ENCODE data around the gene MED9. TPM values are rescaled to one million over a fixed set of nuclear protein-coding genes. Genes with fewer than 3 reads are reported as not detected.
A peak's percentile ranks its signal among the peaks of the same experiment; 100 is the strongest.

Gene MED9
- total and polyA plus RNA-seq, 9 donors, result 11.5 to 15.7 (median 13.8) TPM

GRCh38 chr17:17510456-17511292 is 33.9 kb downstream of the MED9 start:
- H3K36me3 ChIP-seq, result no peaks in the 10 kb centered on the region
- H3K27me3 ChIP-seq, result no peaks in the 10 kb centered on the region
- WGBS, 3 donors, result 89 to 92% (median 91%) methylated on average over 20 of the region's 20 CpGs
- TF ChIP-seq EP300 (IDR thresholded peaks at IDR 0.05), result no peak
- no peak for TF ChIP-seq CTCF (IDR thresholded peaks at IDR 0.05)
- no peak for TF ChIP-seq POLR2A (IDR thresholded peaks at IDR 0.05)
- H3K4me3 ChIP-seq, result no peak overlapping the region
- no peak overlapping the region for H3K27ac ChIP-seq
- no peaks in the 10 kb centered on the region for H3K9me3 ChIP-seq
- intact Hi-C loops (cut with DNase I), result no loop called here
- DNase-seq, result peak in 1 of 5 donors; percentile 27
- no peaks in the 10 kb centered on the region for H3K4me1 ChIP-seq (ENCODE audit: insufficient read depth)

DNA sequence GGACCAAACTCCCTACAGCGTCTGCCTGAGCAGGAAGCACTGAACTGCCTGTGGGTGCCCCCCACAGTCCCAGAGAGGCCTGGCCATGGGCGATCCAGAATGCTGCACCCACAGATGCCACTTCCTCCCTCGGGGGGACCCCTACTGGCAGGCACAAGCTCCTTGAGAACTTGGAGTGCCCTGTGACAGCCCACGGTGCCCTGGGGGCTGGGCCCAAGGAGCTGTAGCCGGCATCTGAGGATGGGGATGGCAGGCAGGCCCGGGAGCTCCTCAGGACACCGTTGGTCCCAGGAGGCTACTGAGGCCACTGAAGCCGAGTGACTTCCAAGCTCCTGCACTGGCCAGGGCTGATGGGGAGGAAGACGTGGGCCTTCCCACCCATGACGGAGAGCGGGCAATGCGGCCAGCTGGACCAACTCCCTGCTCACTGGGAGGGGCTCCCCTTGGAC is 34.5 kb downstream of the MED9 start:
- WGBS, 3 donors, result 81 to 88% (median 83%) methylated on average over 11 to 12 of the region's 12 CpGs
- no peaks in the 10 kb centered on the region for H3K4me1 ChIP-seq (ENCODE audit: insufficient read depth)
- no peaks in the 10 kb centered on the region for H3K36me3 ChIP-seq
- TF ChIP-seq POLR2A (IDR thresholded peaks at IDR 0.05), result no peak
- H3K27me3 ChIP-seq, result no peaks in the 10 kb centered on the region
- no peaks in the 10 kb centered on the region for H3K9me3 ChIP-seq
- H3K4me3 ChIP-seq, result no peak overlapping the region
- DNase-seq, result peak in 1 of 5 donors; percentile 35
- intact Hi-C loops (cut with DNase I), result no loop called here
- no peak overlapping the region for H3K27ac ChIP-seq

GRCh38 chr17:17511881-17512858 is 35.4 kb downstream of the MED9 start:
- intact Hi-C loops (cut with DNase I), result no loop called here
- no peaks in the 10 kb centered on the region for H3K9me3 ChIP-seq
- WGBS, 3 donors, result 67 to 76% (median 72%) methylated on average over 24 to 29 of the region's 29 CpGs
- H3K36me3 ChIP-seq, result no peaks in the 10 kb centered on the region
- no peak for TF ChIP-seq EP300 (IDR thresholded peaks at IDR 0.05)
- TF ChIP-seq CTCF (IDR thresholded peaks at IDR 0.05), result no peak
- TF ChIP-seq POLR2A (IDR thresholded peaks at IDR 0.05), result no peak
- no peaks in the 10 kb centered on the region for H3K27me3 ChIP-seq
- no peaks in the 10 kb centered on the region for H3K4me1 ChIP-seq (ENCODE audit: insufficient read depth)
- DNase-seq, result peak in 3 of 5 donors; percentile 7 to 67 (median 37)
- H3K27ac ChIP-seq, result no peak overlapping the region
- H3K4me3 ChIP-seq, result no peak overlapping the region

DNA sequence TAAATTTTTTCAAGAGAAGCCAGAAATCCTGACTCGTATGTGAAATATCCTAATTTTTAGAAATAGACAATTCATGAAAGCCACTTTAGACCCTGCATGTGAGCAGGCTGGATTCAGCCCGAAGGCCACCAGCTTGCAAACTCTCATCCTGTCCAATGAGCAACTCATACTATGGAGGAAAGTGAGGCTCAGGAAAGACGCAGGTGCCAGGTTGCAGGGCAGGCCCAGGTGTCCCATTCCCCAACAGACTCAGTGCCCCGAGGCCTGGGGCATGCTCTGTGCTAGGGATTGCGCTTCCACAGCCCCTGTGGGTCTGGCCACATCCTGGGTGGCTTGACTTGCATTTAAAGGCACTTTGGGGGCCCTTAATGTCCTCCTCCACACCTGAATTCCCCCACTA is 36.1 kb downstream of the MED9 start:
- 94 to 98% (median 95%) methylated on average over 5 of the region's 5 CpGs for WGBS, 3 donors
- Histone ChIP-seq H3K4me3 (no peak overlapping the region), H3K4me1 (ENCODE audit: insufficient read depth) (no peaks in the 10 kb centered on the region), H3K36me3 (no peaks in the 10 kb centered on the region), H3K27me3 (no peaks in the 10 kb centered on the region), H3K9me3 (no peaks in the 10 kb centered on the region), H3K27ac (no peak overlapping the region)
- peak in 2 of 5 donors; percentile 4 to 20 for DNase-seq
- TF ChIP-seq CTCF (IDR thresholded peaks at IDR 0.05) (no peak), POLR2A (IDR thresholded peaks at IDR 0.05) (no peak)
- intact Hi-C loops (cut with DNase I), result no loop called here
